ENCODE results near the gene SLC5A12.

SLC5A12 gene

DNA sequence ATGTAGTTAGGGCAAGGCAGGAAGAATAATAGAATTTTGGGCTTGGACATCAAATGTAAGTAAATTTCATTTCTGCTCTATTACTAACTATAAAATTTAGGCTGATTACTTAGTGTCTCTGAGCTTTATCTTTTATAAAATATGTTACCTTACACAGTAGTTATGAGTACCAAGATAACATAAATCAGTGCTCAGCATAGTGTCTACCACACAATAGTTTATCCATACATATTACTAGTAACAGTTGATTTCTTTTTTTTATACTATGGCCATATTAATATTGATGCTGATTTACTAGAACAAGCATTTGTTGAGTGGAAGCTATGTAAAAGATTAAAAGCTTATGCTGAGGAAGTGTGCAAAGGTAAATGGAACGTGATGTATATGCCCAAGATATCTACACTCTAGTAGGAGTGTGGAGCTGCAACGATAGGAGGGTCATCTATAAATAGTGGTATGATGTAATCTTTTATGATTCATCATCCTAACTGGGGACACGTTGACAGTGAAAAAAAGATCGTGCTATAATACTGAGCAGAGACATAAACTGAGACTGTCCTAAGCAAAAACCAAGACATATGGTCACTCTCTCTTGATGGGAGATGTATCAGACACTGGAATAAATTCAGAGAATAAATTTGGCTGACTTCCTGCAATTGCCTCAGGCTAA, 8.7 kb upstream of the SLC5A12 start:
- no peak for DNase-seq

DNA sequence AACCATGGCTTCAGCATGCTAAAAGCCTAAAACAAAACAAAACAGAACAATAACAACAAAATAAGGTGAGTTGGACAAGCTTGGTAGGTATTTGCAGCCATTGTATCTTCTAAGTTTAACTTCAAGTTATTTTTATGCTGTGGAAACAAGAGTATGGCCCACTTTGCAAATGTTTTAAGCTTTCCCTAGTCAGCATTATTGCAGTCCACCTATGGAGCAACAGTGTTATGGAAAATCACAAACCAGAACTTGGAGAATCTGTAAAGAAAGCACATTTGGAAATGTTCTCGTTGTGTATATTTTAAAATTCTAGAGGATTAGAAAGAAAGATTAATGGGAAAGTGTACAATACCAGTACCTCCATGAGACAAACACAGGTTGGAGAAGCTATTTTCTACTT, 7.4 kb upstream of the SLC5A12 start:
- in situ Hi-C loops (cut with HindIII; ENCODE audit: low pct_ligation_motif_present, low pct_unique_long_range_greater_than_20kb, low sequenced_read_pairs): no loop called here
- DNase-seq: no peak

More for the DNA sequence above, 8.7 kb upstream of the SLC5A12 start:
- in situ Hi-C loops (cut with HindIII; ENCODE audit: low pct_ligation_motif_present, low pct_unique_long_range_greater_than_20kb, low sequenced_read_pairs): no loop called here

DNA sequence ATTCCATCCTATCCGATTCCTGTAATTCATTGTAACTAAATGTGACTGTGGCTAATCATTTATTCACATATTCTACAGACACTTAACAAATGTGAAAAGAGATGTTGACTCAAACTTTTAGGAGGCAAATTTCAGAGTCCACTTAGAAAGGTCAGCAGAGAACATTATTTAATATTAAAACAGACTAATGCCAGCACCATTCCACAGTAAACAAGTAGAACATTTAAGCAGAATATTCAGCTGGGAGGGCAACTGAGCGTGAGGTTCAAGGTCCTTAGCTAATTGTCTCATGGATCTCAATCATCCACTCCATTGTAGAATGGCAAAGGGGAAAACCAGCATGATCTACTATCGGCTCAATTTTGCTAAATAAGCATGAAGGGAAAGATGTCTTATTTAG, 5.1 kb upstream of the SLC5A12 start:
- in situ Hi-C loops (cut with HindIII; ENCODE audit: low pct_ligation_motif_present, low pct_unique_long_range_greater_than_20kb, low sequenced_read_pairs): no loop called here

DNA sequence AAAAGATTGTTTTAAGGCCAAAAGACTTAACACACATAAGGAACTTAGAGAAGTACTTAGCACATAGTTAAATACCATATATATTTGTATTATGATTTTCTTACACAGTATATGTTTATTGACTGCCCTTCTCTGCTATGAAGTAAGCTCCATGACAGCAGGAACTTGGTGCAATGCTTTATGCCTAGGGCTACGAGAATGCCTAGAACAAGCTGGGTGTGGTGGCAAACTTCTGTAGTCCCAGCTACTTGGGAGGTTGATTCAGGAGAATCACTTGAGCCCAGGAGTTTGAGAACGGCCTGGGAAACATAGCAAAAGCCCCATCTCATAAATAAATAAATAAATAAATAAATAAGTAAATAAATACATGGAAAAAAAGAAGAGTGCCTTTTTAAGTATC, 1.9 kb downstream of the SLC5A12 start:
- in situ Hi-C loops (cut with HindIII; ENCODE audit: low pct_ligation_motif_present, low pct_unique_long_range_greater_than_20kb, low sequenced_read_pairs): no loop called here
- no peak for DNase-seq

More for the DNA sequence above, 5.1 kb upstream of the SLC5A12 start:
- DNase-seq: no peak

DNA sequence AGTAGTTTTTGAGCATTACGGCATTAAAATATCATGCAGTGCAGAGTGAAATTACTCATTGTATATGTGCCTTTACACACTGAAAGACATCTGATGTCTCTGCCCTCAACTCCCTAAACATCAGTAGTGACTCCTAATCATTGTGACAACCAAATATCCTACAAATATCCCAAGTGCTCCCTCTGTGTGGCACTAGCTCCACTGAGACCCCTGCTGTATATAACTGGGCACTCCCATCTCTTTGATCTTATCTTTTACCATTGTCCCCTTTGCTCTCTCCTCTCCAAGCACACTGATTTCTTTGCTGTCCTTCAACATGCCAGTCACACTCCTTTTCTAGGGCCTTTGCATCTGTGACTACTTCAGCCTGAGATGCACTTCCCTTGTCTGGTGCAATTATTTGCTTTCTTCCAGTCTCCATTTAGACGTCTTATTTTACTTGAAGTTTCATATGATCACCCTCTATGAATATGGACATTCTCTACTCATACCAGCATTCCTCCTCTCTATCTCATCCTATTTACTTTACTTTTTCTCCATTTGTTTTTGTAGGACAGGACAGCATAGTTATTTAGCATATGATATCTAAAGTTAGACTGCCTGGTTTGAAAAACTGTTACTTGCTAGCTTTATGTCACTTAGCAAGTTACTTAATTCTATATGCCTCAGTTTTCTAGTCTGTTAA, 2.4 kb downstream of the SLC5A12 start:
- no peak for DNase-seq
- in situ Hi-C loops (cut with HindIII; ENCODE audit: low pct_ligation_motif_present, low pct_unique_long_range_greater_than_20kb, low sequenced_read_pairs): no loop called here

DNA sequence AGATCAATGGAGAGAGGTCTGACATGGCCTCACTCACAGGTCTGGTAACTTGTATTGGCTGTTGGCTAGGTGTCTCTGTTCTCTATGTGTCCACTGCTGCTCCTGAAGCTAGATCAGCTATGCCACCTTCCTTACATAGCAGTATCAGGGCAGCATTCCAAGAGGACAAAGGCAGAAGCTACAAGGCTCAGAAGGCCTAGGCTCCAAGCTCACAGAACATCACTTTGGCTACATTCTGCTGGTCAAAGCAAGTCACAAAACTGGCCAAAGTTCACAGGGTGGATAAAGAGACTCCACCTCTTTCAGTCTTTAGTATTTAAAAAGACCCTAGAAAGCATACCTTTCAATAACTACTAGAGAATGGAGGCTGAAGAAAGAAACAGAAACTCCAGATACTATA, 4.1 kb downstream of the SLC5A12 start:
- DNase-seq: no peak

DNA sequence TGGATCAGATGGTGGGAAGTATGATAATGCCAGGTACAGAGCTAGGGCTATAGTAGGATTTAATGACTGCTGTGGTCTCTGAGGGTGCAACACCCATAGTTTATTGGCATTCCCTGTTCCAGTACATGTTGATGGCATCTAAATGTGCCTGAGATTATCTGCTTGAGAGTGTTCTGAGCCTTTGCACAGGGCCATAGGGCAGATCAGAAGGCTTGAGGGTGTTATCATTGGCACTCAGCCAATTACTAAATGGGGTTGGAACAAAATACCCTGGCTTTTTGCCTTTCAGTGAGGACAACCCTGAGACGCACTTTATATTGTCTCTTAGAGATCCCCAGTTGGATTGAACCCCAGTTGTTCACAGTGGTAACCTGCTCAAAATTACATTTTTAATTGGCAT, 6.7 kb downstream of the SLC5A12 start:
- in situ Hi-C loops (cut with HindIII; ENCODE audit: low pct_ligation_motif_present, low pct_unique_long_range_greater_than_20kb, low sequenced_read_pairs): no loop called here
- no peak for DNase-seq

More for the DNA sequence above, 4.1 kb downstream of the SLC5A12 start:
- in situ Hi-C loops (cut with HindIII; ENCODE audit: low pct_ligation_motif_present, low pct_unique_long_range_greater_than_20kb, low sequenced_read_pairs): no loop called here

DNA sequence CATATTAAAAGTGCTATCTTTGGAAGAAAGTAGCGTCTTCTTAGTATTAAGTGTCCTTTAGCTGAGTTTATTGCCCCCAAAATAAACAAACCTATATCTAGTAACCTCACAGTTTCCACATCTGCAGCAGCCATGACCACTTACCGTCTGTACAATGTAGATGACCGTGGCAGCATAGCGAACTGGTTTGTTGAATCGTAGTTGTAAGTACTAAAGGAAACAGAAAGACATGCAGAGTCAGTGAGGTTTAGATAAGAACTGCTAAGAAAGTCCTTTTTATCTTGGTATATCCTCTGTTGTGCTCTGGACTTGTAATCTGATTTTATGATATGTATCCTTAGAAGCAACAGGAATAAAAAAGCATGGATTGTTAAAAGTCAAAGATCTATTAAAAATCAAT, 9.4 kb downstream of the SLC5A12 start:
- in situ Hi-C loops (cut with HindIII; ENCODE audit: low pct_ligation_motif_present, low pct_unique_long_range_greater_than_20kb, low sequenced_read_pairs): no loop called here
- no peak for DNase-seq

DNA sequence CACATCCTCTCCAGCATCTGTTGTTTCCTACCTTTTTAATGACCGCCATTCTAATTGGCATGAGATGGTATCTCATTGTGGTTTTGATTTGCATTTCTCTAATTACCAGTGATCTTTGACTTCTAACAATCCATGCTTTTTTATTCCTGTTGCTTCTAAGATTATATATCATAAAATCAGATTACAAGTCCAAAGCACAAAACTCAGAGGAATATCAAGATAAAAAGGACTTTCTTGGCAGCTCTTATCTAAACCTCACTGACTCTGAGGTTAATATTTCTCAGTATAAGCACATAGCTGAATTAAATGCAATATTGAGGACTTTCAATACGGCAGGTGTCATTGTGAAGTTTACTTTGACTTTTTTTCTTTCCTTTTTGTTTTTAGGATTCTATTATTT, 11.4 kb downstream of the SLC5A12 start:
- DNase-seq: no peak
- in situ Hi-C loops (cut with HindIII; ENCODE audit: low pct_ligation_motif_present, low pct_unique_long_range_greater_than_20kb, low sequenced_read_pairs): no loop called here

DNA sequence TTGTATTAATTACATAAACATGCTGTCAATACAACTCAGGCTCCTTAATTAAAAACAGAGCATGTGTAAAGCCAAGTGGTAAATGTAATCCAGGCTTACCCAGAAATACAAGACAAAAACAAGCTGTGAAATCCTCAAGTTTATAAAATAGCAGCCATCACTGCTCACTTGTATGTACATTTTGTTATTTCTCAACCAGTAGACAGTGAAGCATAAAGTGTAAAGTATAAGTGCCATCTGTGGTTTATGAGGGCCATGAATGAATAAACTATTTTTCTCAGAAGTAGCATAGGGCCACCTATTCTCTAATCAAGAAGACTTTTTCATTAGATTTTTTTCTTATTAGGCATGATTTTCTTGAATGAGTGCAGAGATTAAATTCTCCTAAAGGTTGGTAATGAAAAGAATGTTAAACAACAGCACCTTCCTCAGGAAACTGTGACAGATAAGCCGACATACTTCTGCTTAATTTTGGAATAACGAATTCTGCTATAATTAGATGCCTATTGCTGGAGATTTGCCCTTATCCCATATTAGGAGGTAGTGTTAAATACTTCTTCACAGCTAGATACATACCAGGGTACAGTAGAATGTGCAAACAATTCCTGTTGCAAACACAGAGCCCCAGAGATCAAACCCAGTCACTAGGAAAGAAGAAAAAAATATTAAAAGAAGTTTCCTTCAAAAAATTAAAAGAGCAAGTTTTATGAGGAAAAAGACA, 13.0 kb downstream of the SLC5A12 start:
- in situ Hi-C loops (cut with HindIII; ENCODE audit: low pct_ligation_motif_present, low pct_unique_long_range_greater_than_20kb, low sequenced_read_pairs): no loop called here
- no peak for DNase-seq

DNA sequence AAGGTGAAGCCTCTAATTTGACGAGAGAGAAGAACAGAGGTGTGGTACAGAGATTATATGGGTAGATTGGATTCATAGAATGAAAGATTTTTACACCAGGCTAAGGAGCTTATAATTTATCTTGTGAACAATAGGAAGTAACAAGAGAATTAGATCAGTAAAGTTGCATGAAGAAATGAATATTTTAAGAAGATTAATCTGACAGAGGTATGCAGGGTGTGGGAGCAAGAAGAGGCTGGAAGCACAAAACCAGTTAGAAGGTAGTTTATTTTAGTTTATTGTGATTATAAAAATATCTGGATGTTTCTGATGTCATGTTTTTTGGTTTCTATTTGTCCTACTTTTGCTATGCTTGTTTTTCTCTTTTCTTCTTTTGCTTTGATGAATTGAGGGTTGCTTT, 15.7 kb downstream of the SLC5A12 start:
- no peak for DNase-seq
- in situ Hi-C loops (cut with HindIII; ENCODE audit: low pct_ligation_motif_present, low pct_unique_long_range_greater_than_20kb, low sequenced_read_pairs): no loop called here

DNA sequence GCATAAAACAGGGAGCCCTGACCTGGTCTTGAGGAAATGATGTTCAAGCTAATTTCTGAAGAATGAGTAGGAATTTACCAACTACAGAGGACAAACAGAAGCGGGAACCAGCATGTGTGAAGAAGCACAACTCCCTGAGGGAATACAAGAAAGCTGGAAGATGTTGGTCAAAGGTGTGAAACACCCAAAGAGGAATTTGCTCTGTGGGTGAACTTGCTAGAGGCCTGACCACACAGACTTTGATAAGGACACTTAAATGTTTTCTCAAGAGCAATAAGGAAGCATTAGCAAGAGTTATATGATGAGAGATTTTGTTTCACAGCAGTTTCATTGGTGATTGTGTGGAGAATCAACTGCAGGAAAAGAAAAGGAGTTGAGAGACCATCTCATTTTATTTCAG, 17.6 kb downstream of the SLC5A12 start:
- DNase-seq: no peak
- in situ Hi-C loops (cut with HindIII; ENCODE audit: low pct_ligation_motif_present, low pct_unique_long_range_greater_than_20kb, low sequenced_read_pairs): no loop called here

DNA sequence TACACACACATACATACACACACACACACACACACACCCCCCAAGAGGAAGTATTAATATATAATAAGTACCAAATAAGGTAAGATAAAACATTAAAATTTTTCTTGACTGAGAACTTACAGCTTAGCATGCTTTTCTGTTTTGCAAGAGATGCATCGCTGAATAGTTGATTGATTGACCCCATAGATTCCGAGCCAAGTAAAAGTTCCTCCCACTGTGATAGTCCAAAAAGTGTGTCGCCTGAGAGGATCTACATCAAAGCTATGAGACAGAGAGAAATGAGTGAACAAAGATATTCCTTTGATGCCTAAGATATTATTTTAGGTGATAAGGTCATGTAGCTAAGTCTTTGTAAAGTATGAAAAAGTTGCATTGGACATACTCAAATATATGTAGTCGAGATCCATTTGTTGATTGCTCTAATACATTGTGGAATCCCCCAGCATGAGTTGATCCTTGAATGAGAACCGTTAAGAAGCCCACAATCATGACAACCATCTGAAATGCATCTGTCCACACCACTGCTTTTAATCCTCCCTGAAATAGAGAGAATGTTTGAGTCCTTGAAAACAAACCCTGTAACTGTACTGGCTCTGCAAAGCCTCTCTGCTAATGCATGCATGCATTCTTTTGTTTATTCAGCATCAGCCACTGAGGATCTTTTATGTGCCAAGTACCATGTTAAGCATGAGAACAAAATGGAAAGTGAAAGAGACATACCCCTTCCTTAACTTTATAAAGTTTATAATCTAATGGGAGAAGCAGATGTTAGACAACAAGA, 18.3 kb downstream of the SLC5A12 start:
- in situ Hi-C loops (cut with HindIII; ENCODE audit: low pct_ligation_motif_present, low pct_unique_long_range_greater_than_20kb, low sequenced_read_pairs): no loop called here
- no peak for DNase-seq

DNA sequence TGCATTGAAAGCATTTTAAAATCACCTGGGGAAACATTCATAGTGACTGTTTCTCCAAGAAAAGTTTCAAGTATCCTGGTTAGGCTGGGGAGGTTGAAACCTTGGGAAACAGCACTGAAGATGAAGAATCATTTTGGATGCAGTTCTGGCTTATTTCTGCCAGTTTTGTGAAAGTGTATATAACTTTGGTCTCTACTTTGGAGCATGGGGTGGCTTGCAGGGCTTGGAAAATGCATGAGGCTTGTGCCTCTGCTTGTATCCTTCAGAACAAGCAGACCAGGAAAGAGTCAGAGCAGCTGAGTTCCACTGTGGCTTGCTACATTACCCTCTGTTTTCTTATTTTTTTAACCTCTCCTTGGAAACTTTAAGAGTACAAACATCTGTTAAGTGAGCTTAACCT, 19.5 kb downstream of the SLC5A12 start:
- DNase-seq: no peak
- in situ Hi-C loops (cut with HindIII; ENCODE audit: low pct_ligation_motif_present, low pct_unique_long_range_greater_than_20kb, low sequenced_read_pairs): no loop called here

DNA sequence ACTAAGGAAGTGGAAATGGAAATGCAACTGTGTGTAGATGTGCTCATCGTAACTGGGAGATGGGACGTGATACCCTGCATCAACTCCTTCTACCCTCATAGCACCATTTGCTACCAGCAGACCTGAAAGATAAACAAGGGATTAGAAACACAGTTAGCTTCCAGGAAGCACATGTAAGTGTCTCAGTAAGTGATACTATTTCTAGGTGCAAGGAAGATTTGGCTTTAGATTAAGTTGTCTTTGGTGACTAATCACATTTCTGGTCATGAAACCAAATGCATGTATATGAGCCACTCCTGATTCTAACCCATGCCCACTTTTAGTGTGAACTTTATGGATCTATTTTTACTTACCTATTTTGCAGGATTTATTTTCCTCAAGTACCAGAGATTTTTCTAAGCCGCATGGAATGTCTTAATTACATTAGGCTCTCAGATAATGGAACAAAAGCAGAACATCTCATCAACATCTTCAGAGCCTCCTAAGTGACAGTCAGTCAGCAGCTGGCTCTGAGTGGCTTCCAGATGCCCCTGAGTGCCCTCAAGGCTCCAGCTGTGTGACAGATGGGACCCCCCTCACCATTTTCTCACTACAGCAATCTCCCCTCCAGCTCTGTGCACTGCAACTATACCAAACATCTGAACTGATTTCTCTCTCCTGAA, 21.2 kb downstream of the SLC5A12 start:
- no peak for DNase-seq
- in situ Hi-C loops (cut with HindIII; ENCODE audit: low pct_ligation_motif_present, low pct_unique_long_range_greater_than_20kb, low sequenced_read_pairs): no loop called here

DNA sequence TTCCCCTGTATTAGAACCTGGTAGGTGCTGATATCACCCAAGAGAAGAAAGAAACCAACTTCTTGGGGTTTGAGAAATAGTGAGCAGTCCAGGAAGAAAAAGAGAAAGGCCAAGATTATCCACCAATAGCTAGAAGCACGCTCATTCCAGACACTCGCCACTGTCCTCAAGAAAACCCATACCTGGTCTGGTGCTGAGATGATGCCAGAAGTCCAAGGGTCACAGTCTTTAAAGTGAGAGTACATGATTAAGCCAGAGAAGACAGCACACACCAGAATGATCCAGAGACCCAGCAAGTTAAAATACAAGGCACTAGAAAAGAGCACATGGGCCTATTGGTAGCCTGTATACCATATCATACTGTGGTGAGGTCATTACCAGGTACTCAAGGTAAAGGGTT, 23.6 kb downstream of the SLC5A12 start:
- in situ Hi-C loops (cut with HindIII; ENCODE audit: low pct_ligation_motif_present, low pct_unique_long_range_greater_than_20kb, low sequenced_read_pairs): no loop called here
- no peak for DNase-seq

DNA sequence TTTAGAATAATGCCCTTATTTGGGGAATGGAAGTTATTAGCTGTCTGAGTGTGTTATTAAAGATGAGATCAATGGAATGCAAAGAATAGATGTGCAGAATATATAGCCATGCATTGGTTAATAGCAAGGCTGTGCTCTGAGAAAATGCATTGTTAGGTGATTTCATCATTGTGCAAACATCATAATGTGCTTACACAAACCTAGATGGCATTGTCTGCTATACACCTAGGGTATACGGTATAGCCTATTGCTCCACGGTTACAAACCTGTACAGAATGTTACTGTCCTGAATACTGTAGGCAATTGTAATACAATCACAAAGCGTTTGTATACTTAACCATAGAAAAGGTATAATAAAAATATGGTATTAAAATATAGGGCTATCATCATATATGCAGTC, 25.5 kb downstream of the SLC5A12 start:
- in situ Hi-C loops (cut with HindIII; ENCODE audit: low pct_ligation_motif_present, low pct_unique_long_range_greater_than_20kb, low sequenced_read_pairs): no loop called here

DNA sequence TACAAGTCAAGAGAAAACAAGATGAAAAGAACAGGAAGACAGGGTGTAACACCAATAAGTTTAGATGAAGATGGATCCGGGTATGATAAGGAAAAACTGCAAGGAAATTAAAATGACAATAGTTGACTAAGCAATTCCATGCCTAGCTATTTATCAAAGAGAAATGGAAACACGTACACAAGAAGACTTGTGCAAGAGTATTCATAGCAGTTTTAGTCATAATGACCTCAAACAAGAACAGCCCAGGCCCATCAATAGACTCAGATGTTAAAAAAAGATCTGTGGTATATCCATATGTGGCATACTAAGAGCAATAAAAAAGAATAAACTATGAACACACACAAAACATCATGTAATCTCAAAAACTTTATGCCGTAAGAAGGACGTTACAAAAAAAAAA, 33.2 kb downstream of the SLC5A12 start:
- in situ Hi-C loops (cut with HindIII; ENCODE audit: low pct_ligation_motif_present, low pct_unique_long_range_greater_than_20kb, low sequenced_read_pairs): no loop called here

More for the DNA sequence above, 25.5 kb downstream of the SLC5A12 start:
- no peak for DNase-seq

DNA sequence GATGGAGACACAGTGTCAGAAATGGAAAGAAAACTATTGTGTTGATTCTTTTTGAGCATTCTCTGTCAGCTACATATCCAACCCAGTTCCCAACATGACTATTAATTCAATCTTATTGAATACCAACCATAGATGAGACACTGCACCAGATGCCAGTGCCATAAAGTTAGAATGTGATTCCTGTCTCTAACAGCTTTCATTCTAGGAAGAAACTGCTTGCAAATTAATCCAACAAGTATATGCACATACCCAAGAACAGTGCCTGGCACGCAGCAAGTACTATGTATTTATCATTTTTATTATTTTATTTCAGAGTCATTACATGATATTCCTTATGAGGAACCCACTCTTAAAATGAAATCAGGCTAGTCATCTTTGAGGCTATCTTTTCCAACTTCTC, 34.5 kb downstream of the SLC5A12 start:
- in situ Hi-C loops (cut with HindIII; ENCODE audit: low pct_ligation_motif_present, low pct_unique_long_range_greater_than_20kb, low sequenced_read_pairs): no loop called here
- no peak for DNase-seq

More for the DNA sequence above, 33.2 kb downstream of the SLC5A12 start:
- DNase-seq: no peak
